ENCODE data around the gene CBLL1. TPM values are rescaled to one million over a fixed set of nuclear protein-coding genes. Genes with fewer than 3 reads are reported as not detected.

CBLL1 gene
- total and polyA plus RNA-seq, 2 experiments from 2014 or later, result 31.1 to 67.4 TPM

GRCh38 chr7:107758667-107759066 lies 14.7 kb downstream of the CBLL1 start (continued):
- no peak for TF ChIP-seq JUNB (IDR thresholded peaks at IDR 0.05; ENCODE audit: unreplicated experiment)

GRCh38 chr7:107767391-107767790 lies 23.4 kb downstream of the CBLL1 start:
- Mint-ChIP-seq H3K4me3 (no peak overlapping the region), H3K4me1 (no peaks in the 10 kb centered on the region)

More at GRCh38 chr7:107767391-107767790, 23.4 kb downstream of the CBLL1 start:
- Histone ChIP-seq H3K79me2 (replicated peaks; ENCODE audit: insufficient read depth) (no peaks in the 10 kb centered on the region), H3K9me2 (ENCODE audit: insufficient read depth) (no peaks in the 10 kb centered on the region), H3F3A (replicated peaks; ENCODE audit: low read depth) (no peaks in the 10 kb centered on the region), H4K20me1 (replicated peaks; ENCODE audit: insufficient read depth) (no peaks in the 10 kb centered on the region), H3K27me3 (ENCODE audit: insufficient read depth) (no peaks in the 10 kb centered on the region), H3K27ac (ENCODE audit: low read depth) (no peak overlapping the region), H2AFZ (no peak overlapping the region), H3K4me2 (no peak overlapping the region), H3K4me3 (no peak overlapping the region), H3K36me3 (ENCODE audit: insufficient read depth) (no peaks in the 10 kb centered on the region), H3K4me1 (ENCODE audit: insufficient read depth) (no peaks in the 10 kb centered on the region)
- H3K9me3 Mint-ChIP-seq, result no peaks in the 10 kb centered on the region; the same call in 2 of the 3 replicates
- ATAC-seq (no peak), DNase-seq (ENCODE audit: low spot score) (no peak)
- TF ChIP-seq CREB1 (CRISPR knock-in tag; IDR thresholded peaks at IDR 0.05; ENCODE audit: low read depth), result no peak
- TF ChIP-seq EZH2 (IDR thresholded peaks at IDR 0.05; ENCODE audit: low read depth, unreplicated experiment), result no peak
- TF ChIP-seq ZNF114 (CRISPR knock-in tag; IDR thresholded peaks at IDR 0.05), result no peak
- no peak for TF ChIP-seq JUNB (IDR thresholded peaks at IDR 0.05; ENCODE audit: unreplicated experiment)
- TF ChIP-seq ZNF462 (CRISPR knock-in tag; IDR thresholded peaks at IDR 0.05), result no peak
- no peak for TF ChIP-seq REST (IDR thresholded peaks at IDR 0.05; ENCODE audit: unreplicated experiment)
- TF ChIP-seq POLR2AphosphoS5 (IDR thresholded peaks at IDR 0.05; ENCODE audit: low read depth), result no peak
- TF ChIP-seq EZH2phosphoT487 (IDR thresholded peaks at IDR 0.05; ENCODE audit: unreplicated experiment), result no peak
- TF ChIP-seq CTCF (conservative IDR thresholded peaks at IDR 0.05; ENCODE audit: low read depth in 2 of 2), result no peak
- TF ChIP-seq ETS1 (IDR thresholded peaks at IDR 0.05), result no peak
- TF ChIP-seq NANOG (IDR thresholded peaks at IDR 0.05; ENCODE audit: borderline replicate concordance), result no peak
- TF ChIP-seq STAT1 (IDR thresholded peaks at IDR 0.05; ENCODE audit: unreplicated experiment), result no peak
- no peak for TF ChIP-seq ZNF331 (CRISPR knock-in tag; IDR thresholded peaks at IDR 0.05; ENCODE audit: low read depth)
- H3K36me3 Mint-ChIP-seq (ENCODE audit: low read depth), result no peaks in the 10 kb centered on the region
- peaks cover 3% of the 10 kb centered on the region for H3K27me3 Mint-ChIP-seq (ENCODE audit: insufficient read depth, low read depth, poor library complexity)
- no peak overlapping the region for H3K27ac Mint-ChIP-seq

Measured in GM23338 (cell line).